KMS-11 (cell line): ENCODE data around the gene CLTB.

Experiments used
- H2AFZ ChIP-seq: fragments of 200-600 bp; sonication (generic); 2 replicates; pipeline ENCODE4 v1.6.1; 2016; ENCODE audit warnings: antibody characterized with exemption, mixed run types, low read depth
- H3K27ac ChIP-seq: fragments of 200-600 bp; sonication (generic); 2 replicates; pipeline ENCODE4 v1.6.1; 2016; ENCODE audit warnings: mild to moderate bottlenecking, mixed run types
- H3K27me3 ChIP-seq: fragments of 200-600 bp; sonication (generic); 2 replicates; pipeline ENCODE4 v1.6.1; 2017; ENCODE audit warnings: mild to moderate bottlenecking, low read depth, mixed run types, moderate library complexity; ENCODE audit not compliant: insufficient read depth
- H3K36me3 ChIP-seq: fragments of 200-600 bp; sonication (generic); 2 replicates; pipeline ENCODE4 v1.6.1; 2017; ENCODE audit warnings: mild to moderate bottlenecking, mixed run types; ENCODE audit not compliant: insufficient read depth
- H3K4me1 ChIP-seq: fragments of 200-600 bp; sonication (generic); 2 replicates; pipeline ENCODE4 v1.6.1; 2016; ENCODE audit warnings: mild to moderate bottlenecking, low read depth, mixed run types; ENCODE audit not compliant: poor library complexity, severe bottlenecking
- H3K4me2 ChIP-seq: fragments of 200-600 bp; sonication (generic); 2 replicates; pipeline ENCODE4 v1.7.0; 2016; ENCODE audit warnings: mild to moderate bottlenecking, mixed run types
- H3K4me3 ChIP-seq: fragments of 200-600 bp; sonication (generic); IDR thresholded peaks from 2 replicates; pipeline ENCODE4 v1.6.1; 2017; ENCODE audit warnings: low read depth, low read length, mixed read lengths; ENCODE audit not compliant: insufficient read depth
- H3K79me2 ChIP-seq: fragments of 200-600 bp; sonication (generic); 2 replicates; pipeline ENCODE4 v1.6.1; 2016; ENCODE audit warnings: low read depth, mixed run types; ENCODE audit not compliant: insufficient read depth
- H3K9ac ChIP-seq: fragments of 200-600 bp; sonication (generic); 2 replicates; pipeline ENCODE4 v1.6.1; 2016; ENCODE audit warnings: mild to moderate bottlenecking, mixed run types
- H4K20me1 ChIP-seq: fragments of 200-600 bp; sonication (generic); 2 replicates; pipeline ENCODE4 v1.6.1; 2016; ENCODE audit warnings: mild to moderate bottlenecking, mixed run types; ENCODE audit not compliant: insufficient read depth
- CTCF ChIP-seq: fragments of 200-600 bp; sonication (generic); conservative IDR thresholded peaks from 2 replicates; pipeline ENCODE4 v1.6.1; 2017; ENCODE audit warnings: low read depth, mild to moderate bottlenecking, antibody characterized with exemption, low read length, moderate library complexity, mixed read lengths

The CLTB gene

GRCh38 chr5:176391999-176392398, 24.3 kb downstream of the CLTB start:
- no peak for TF ChIP-seq CTCF
- no peaks in the 10 kb centered on the region for H3K36me3 ChIP-seq
- H3K4me2 ChIP-seq, result no peak overlapping the region
- no peak overlapping the region for H2AFZ ChIP-seq
- peaks cover 26% of the 10 kb centered on the region for H3K4me1 ChIP-seq
- no peaks in the 10 kb centered on the region for H3K27me3 ChIP-seq
- H3K27ac ChIP-seq, result no peak overlapping the region
- no peak overlapping the region for H3K4me3 ChIP-seq
- no peaks in the 10 kb centered on the region for H4K20me1 ChIP-seq
- H3K79me2 ChIP-seq, result peaks cover 23% of the 10 kb centered on the region
- no peak overlapping the region for H3K9ac ChIP-seq

- peaks cover 28% of the 10 kb centered on the region for H3K79me2 ChIP-seq
- no peak overlapping the region for H3K27ac ChIP-seq
- H3K4me3 ChIP-seq, result no peak overlapping the region
- 0 out of 2 replicates have a peak, but pooled peaks cover under 1% of the 10 kb centered on the region for H3K36me3 ChIP-seq
- no peak overlapping the region for H2AFZ ChIP-seq
- TF ChIP-seq CTCF, result no peak
- no peak overlapping the region for H3K4me2 ChIP-seq
- no peaks in the 10 kb centered on the region for H3K27me3 ChIP-seq
- H3K9ac ChIP-seq, result no peak overlapping the region
- H4K20me1 ChIP-seq, result no peaks in the 10 kb centered on the region
- peaks cover 26% of the 10 kb centered on the region for H3K4me1 ChIP-seq
These were observed 24.9 kb downstream of the CLTB start for GRCh38 chr5:176391479-176391878.

- Histone ChIP-seq H3K36me3 (0 out of 2 replicates have a peak, but pooled peaks cover 8% of the 10 kb centered on the region), H2AFZ (peak overlapping the region; percentile 34; the same call in 1 of the 2 replicates), H3K27ac (peak overlapping the region; percentile 87), H3K79me2 (peaks cover 43% of the 10 kb centered on the region), H4K20me1 (no peaks in the 10 kb centered on the region), H3K4me3 (no peak overlapping the region), H3K4me1 (peaks cover 19% of the 10 kb centered on the region), H3K27me3 (no peaks in the 10 kb centered on the region), H3K4me2 (peak overlapping the region; percentile 58), H3K9ac (peak overlapping the region; percentile 91)
- TF ChIP-seq CTCF, result no peak
These were observed 26.9 kb downstream of the CLTB start for GRCh38 chr5:176389135-176390123.

DNA sequence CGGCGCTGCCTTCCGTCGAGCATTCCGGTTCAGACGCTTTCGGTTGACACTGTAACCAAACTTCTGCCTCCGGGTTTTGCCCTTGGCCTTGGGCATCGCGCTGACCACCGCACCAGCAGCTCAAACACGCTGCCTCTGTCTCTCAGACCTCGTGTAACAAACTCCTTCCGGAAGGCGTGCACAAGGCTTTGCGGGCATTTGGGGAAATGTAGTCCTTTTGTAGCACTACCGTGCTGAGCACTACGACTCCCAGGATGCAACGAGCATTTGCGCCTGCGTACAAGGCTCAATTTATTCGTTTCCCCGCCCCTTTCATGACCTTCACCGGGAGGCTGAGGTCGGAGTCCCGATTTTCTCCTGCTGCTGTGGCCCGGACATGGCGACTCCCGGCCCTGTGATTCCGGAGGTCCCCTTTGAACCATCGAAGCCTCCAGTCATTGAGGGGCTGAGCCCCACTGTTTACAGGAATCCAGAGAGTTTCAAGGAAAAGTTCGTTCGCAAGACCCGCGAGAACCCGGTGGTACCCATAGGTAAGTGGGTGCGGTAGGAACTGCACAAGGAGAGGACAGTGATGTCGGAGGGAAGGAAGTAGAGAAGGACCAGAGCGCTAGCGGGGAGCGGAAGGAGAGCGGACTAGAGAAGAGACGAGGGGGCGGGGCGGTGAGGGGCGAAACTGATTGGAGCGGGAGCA, 27.8 kb downstream of the CLTB start, which contains the start of the genes HIGD2A and NOP16:
Gene HIGD2A, plus strand, starts transcription at position 308 of the 691 bp plus-strand sequence. Its CDS starts 69 bp downstream, at position 377.
Gene NOP16, minus strand, starts transcription at position 155 of the 691 bp plus-strand sequence. Its CDS starts 59 bp downstream, at position 96.
- Histone ChIP-seq H3K79me2 (peaks cover 43% of the 10 kb centered on the region), H4K20me1 (no peaks in the 10 kb centered on the region), H3K9ac (peak within 1 kb of the TSS; percentile 91), H3K36me3 (0 out of 2 replicates have a peak, but pooled peaks cover 8% of the 10 kb centered on the region), H3K4me1 (peaks cover 19% of the 10 kb centered on the region), H3K4me2 (peak within 1 kb of the TSS; percentile 93), H3K27me3 (no peaks in the 10 kb centered on the region), H2AFZ (peak within 1 kb of the TSS; percentile 81), H3K27ac (peak within 1 kb of the TSS; percentile 87), H3K4me3 (no peak within 1 kb of the TSS)
- no peak for TF ChIP-seq CTCF
